Measurements from ENCODE around the gene AGA. TPM values are rescaled to one million over a fixed set of nuclear protein-coding genes. Genes with fewer than 3 reads are reported as not detected.

Gene AGA
- total RNA-seq, 2 donors from 2014 or later, result 9.2 to 21.0 TPM

GRCh38 chr4:177386278-177386815 lies 55.9 kb downstream of the AGA start:
- Mint-ChIP-seq H3K4me1 (peaks cover 5% of the 10 kb centered on the region), H3K9me3 (no peaks in the 10 kb centered on the region), H3K27me3 (peaks cover 13% of the 10 kb centered on the region), H3K4me3 (no peak overlapping the region), H3K27ac (no peak overlapping the region), H3K36me3 (ENCODE audit: low read depth) (no peaks in the 10 kb centered on the region)
- no peak for ATAC-seq (replicated peaks)

- no peaks in the 10 kb centered on the region for H3K36me3 Mint-ChIP-seq (ENCODE audit: low read depth)
- no peaks in the 10 kb centered on the region for H3K9me3 Mint-ChIP-seq
- no peak overlapping the region for H3K4me3 Mint-ChIP-seq
- peaks cover 10% of the 10 kb centered on the region for H3K27me3 Mint-ChIP-seq
- H3K4me1 Mint-ChIP-seq, result no peaks in the 10 kb centered on the region
- ATAC-seq (replicated peaks), result no peak
- H3K27ac Mint-ChIP-seq, result no peak overlapping the region
Observed at GRCh38 chr4:177385576-177386277, 56.5 kb downstream of the AGA start.

- Mint-ChIP-seq H3K4me1 (no peaks in the 10 kb centered on the region), H3K9me3 (no peaks in the 10 kb centered on the region), H3K36me3 (ENCODE audit: low read depth) (no peaks in the 10 kb centered on the region), H3K27me3 (peaks cover 10% of the 10 kb centered on the region), H3K27ac (no peak overlapping the region), H3K4me3 (no peak overlapping the region)
- no peak for ATAC-seq (replicated peaks)
Observed at GRCh38 chr4:177384856-177385397, 57.3 kb downstream of the AGA start.

DNA sequence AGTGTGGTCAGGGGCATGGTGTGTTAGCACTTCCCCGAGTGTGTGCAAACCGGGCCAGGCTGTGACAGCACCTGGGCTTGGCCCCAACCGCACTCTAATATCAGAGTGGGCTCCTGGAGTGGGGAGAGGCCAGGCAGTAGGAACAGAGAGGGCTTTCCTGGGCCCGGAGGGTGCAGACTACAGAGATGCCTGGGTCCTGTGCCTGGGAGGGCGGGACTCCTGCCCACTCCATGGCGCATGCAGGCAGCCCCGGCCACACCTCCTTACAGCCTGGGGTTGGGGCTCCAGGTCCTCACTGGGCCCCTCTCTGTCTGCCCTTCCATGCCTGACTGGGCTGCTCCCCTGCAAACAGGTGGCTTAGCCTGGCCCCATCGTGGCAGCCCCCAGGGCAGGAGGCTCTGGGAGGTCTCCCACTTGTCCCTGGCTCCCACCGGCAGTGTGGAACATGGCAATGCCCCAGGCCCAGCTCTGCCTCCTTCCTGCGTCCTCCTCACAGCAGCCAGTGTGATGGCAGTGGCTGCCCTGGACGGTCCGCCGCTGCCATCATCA lies 60.4 kb downstream of the AGA start:
- H3K4me3 Mint-ChIP-seq, result no peak overlapping the region
- H3K4me1 Mint-ChIP-seq, result no peaks in the 10 kb centered on the region
- ATAC-seq (replicated peaks), result no peak
- no peak overlapping the region for H3K27ac Mint-ChIP-seq
- no peaks in the 10 kb centered on the region for H3K36me3 Mint-ChIP-seq (ENCODE audit: low read depth)
- H3K27me3 Mint-ChIP-seq, result peaks cover 10% of the 10 kb centered on the region
- no peaks in the 10 kb centered on the region for H3K9me3 Mint-ChIP-seq

Other genes starting within 250 kb of the AGA start
- gene NEIL3, start 132.6 kb downstream of the AGA start, total RNA-seq, result 10 to 100 TPM; 23.1 to 25.7 TPM